H1 (cell line): Measurements from ENCODE around the gene PRKAB1. TPM values are rescaled to one million over a fixed set of nuclear protein-coding genes. Genes with fewer than 3 reads are reported as not detected.

Source experiments
- CTCF ChIA-PET: fragments of 300-600 bp; sonication (Branson Sonifier 250); formaldehyde crosslinking; loops from one replicate; lab custom pipeline; 2021; ENCODE audit not compliant: partially characterized antibody; lab: Charles Lee
- POLR2A ChIA-PET: fragments of 300-600 bp; sonication (Branson Sonifier 250); formaldehyde crosslinking; loops from one replicate; lab custom pipeline; 2021; ENCODE audit warnings: inconsistent platforms; ENCODE audit not compliant: partially characterized antibody; lab: Charles Lee
- DNase-seq, 2 experiments: peaks; one replicate each; pipeline versions ENCODE4 v3.0.0 to v3.0.0-alpha.2; 2010 to 2022; ENCODE audit warnings: low spot score in 2 of 2, low read depth in 1 of 2, mixed read lengths in 1 of 2
- FAIRE-seq: peaks from 2 replicates; lab custom pipeline; 2011; peaks lifted over from hg19 to GRCh38; lab: Jason Lieb, UNC
- H2AFZ ChIP-seq: 2 replicates; pipeline ENCODE4 v1.8.1; 2012; ENCODE audit warnings: low read length, inconsistent platforms
- H2AK5ac ChIP-seq: 2 replicates; pipeline ENCODE4 v1.6.1; 2013; ENCODE audit warnings: low read depth, low read length
- H2BK120ac ChIP-seq: replicated peaks from 2 replicates; pipeline ENCODE3; 2013; ENCODE audit warnings: low read depth, low read length, inconsistent platforms
- H2BK12ac ChIP-seq: 2 replicates; pipeline ENCODE4 v1.6.1; 2013; ENCODE audit warnings: low read depth, low read length
- H2BK15ac ChIP-seq: 2 replicates; pipeline ENCODE4 v1.6.1; 2013; ENCODE audit warnings: low read length
- H2BK20ac ChIP-seq: 2 replicates; pipeline ENCODE4 v1.6.1; 2013; ENCODE audit warnings: low read length
- H2BK5ac ChIP-seq: 2 replicates; pipeline ENCODE4 v1.6.1; 2013; ENCODE audit warnings: low read depth, low read length
- H3K14ac ChIP-seq: 2 replicates; pipeline ENCODE4 v1.6.1; 2013; ENCODE audit warnings: inconsistent platforms; ENCODE audit not compliant: insufficient read length
- H3K18ac ChIP-seq: 2 replicates; pipeline ENCODE4 v1.6.1; 2013; ENCODE audit warnings: low read length; ENCODE audit errors: extremely low read depth
- H3K23ac ChIP-seq: 2 replicates; pipeline ENCODE4 v1.6.1; 2013; ENCODE audit warnings: inconsistent platforms; ENCODE audit not compliant: insufficient read length
- H3K23me2 ChIP-seq: 2 replicates; pipeline ENCODE4 v1.6.1; 2013; ENCODE audit warnings: low read depth, low read length
- H3K27ac ChIP-seq: 2 replicates; pipeline ENCODE4 v1.6.1; 2011; ENCODE audit warnings: low read depth, low read length, inconsistent platforms
- H3K27me3 ChIP-seq, 4 experiments: replicated peaks in 1 of 4; 1 replicate in 1 of 4; 2 replicates in 3 of 4; pipeline versions ENCODE4 v1.6.1 to v1.8.1; 2011 to 2013; ENCODE audit warnings: low read length in 3 of 4, mild to moderate bottlenecking in 3 of 4, inconsistent platforms in 2 of 4, mixed read lengths in 2 of 4, moderate library complexity in 1 of 4; ENCODE audit not compliant: control insufficient read depth in 3 of 4, insufficient read depth in 3 of 4; ENCODE audit errors: extremely low read depth in 1 of 4
- H3K36me3 ChIP-seq, 4 experiments: 2 replicates each; pipeline versions ENCODE4 v1.6.1 to v1.8.1; 2011 to 2013; ENCODE audit warnings: mild to moderate bottlenecking in 4 of 4, low read length in 3 of 4, moderate library complexity in 2 of 4, control low read depth in 1 of 4, inconsistent platforms in 1 of 4; ENCODE audit not compliant: insufficient read depth in 4 of 4, control insufficient read depth in 2 of 4
- H3K4ac ChIP-seq: replicated peaks from 2 replicates; pipeline ENCODE3; 2013; ENCODE audit warnings: low read length, low read depth, mixed read lengths, inconsistent platforms; ENCODE audit not compliant: insufficient read length
- H3K4me1 ChIP-seq, 4 experiments: replicated peaks in 1 of 4; 1 replicate in 1 of 4; 2 replicates in 3 of 4; pipeline versions ENCODE4 v1.6.1 to v1.8.1; 2011 to 2013; ENCODE audit warnings: low read length in 3 of 4, inconsistent platforms in 2 of 4, mixed read lengths in 1 of 4; ENCODE audit not compliant: insufficient read depth in 4 of 4, control insufficient read depth in 3 of 4
- H3K4me2 ChIP-seq, 2 experiments: 2 replicates each; pipeline versions ENCODE4 v1.6.1 to v1.8.1; 2011 to 2013; ENCODE audit warnings: low read depth in 2 of 2, low read length in 2 of 2, control low read depth in 1 of 2, inconsistent platforms in 1 of 2, mild to moderate bottlenecking in 1 of 2; ENCODE audit not compliant: insufficient read depth in 1 of 2
- H3K4me3 ChIP-seq, 4 experiments: fragments of 200-600, 300-600 bp in 1 of 4; sonication (generic), shearing (Covaris generic), sonication (Bioruptor Twin) in 1 of 4; 2 replicates each; pipeline versions ENCODE4 v1.5.1 to v1.8.1; 2011 to 2016; ENCODE audit warnings: low read length in 4 of 4, low read depth in 3 of 4, control low read depth in 2 of 4, inconsistent platforms in 2 of 4, mild to moderate bottlenecking in 2 of 4, mixed read lengths in 1 of 4, moderate library complexity in 1 of 4; ENCODE audit not compliant: insufficient read depth in 2 of 4; ENCODE audit errors: extremely low read depth in 1 of 4
- H3K56ac ChIP-seq: replicated peaks from 2 replicates; pipeline ENCODE3; 2013; ENCODE audit warnings: low read depth, mild to moderate bottlenecking, mixed read lengths, low read length, inconsistent platforms; ENCODE audit not compliant: insufficient read length
- H3K79me1 ChIP-seq: 2 replicates; pipeline ENCODE4 v1.6.1; 2013; ENCODE audit warnings: low read depth, low read length, control low read depth
- H3K79me2 ChIP-seq, 2 experiments: 2 replicates each; pipeline versions ENCODE4 v1.6.1 to v1.8.1; 2012 to 2013; ENCODE audit warnings: low read length in 2 of 2, mild to moderate bottlenecking in 2 of 2, inconsistent platforms in 1 of 2; ENCODE audit not compliant: insufficient read depth in 2 of 2, control insufficient read depth in 1 of 2
- H3K9ac ChIP-seq, 4 experiments: replicated peaks in 1 of 4; 1 replicate in 1 of 4; 2 replicates in 3 of 4; pipeline versions ENCODE4 v1.6.1 to v1.8.1; 2011 to 2013; ENCODE audit warnings: low read depth in 3 of 4, low read length in 3 of 4, control low read depth in 2 of 4, mild to moderate bottlenecking in 2 of 4, moderate library complexity in 2 of 4, inconsistent platforms in 1 of 4; ENCODE audit errors: extremely low read depth in 1 of 4
- H3K9me3 ChIP-seq, 2 experiments: 2 replicates each; pipeline versions ENCODE4 v1.6.1 to v1.8.1; 2012 to 2013; ENCODE audit warnings: mild to moderate bottlenecking in 2 of 2, moderate library complexity in 2 of 2, control low read depth in 1 of 2, inconsistent platforms in 1 of 2, low read depth in 1 of 2, low read length in 1 of 2, mixed read lengths in 1 of 2; ENCODE audit not compliant: insufficient read depth in 2 of 2
- H4K20me1 ChIP-seq, 2 experiments: replicated peaks in 1 of 2; 2 replicates each; pipeline versions ENCODE3 to v1.8.1; 2011 to 2013; ENCODE audit warnings: inconsistent platforms in 2 of 2, low read length in 2 of 2, mild to moderate bottlenecking in 1 of 2; ENCODE audit not compliant: insufficient read depth in 2 of 2, control insufficient read depth in 1 of 2
- H4K5ac ChIP-seq: 2 replicates; pipeline ENCODE4 v1.6.1; 2013; ENCODE audit warnings: low read length, low read depth, mixed read lengths, inconsistent platforms; ENCODE audit not compliant: insufficient read length
- H4K8ac ChIP-seq: 2 replicates; pipeline ENCODE4 v1.8.0; 2013; ENCODE audit warnings: mild to moderate bottlenecking, moderate library complexity, low read length, inconsistent platforms; ENCODE audit not compliant: insufficient read depth; ENCODE audit errors: extremely low read depth
- H4K91ac ChIP-seq: replicated peaks from 2 replicates; pipeline ENCODE3; 2013; ENCODE audit warnings: low read length, mixed read lengths, inconsistent platforms; ENCODE audit not compliant: insufficient read length
- CHD2 ChIP-seq: IDR thresholded peaks from 2 replicates; pipeline ENCODE4 v1.6.1; 2012; ENCODE audit warnings: low read length, improper control_type of control experiment
- EZH2 ChIP-seq: fragments of 200-600 bp; sonication (generic); IDR thresholded peaks from 2 replicates; pipeline ENCODE4 v1.7.1; 2012; ENCODE audit warnings: low read depth, mild to moderate bottlenecking, moderate library complexity, low read length, inconsistent platforms; ENCODE audit not compliant: severe bottlenecking
- POU5F1 ChIP-seq: IDR thresholded peaks from 2 replicates; pipeline ENCODE4 v1.6.1; 2011; ENCODE audit warnings: low read depth, mild to moderate bottlenecking, low read length, moderate library complexity
- SIX5 ChIP-seq: IDR thresholded peaks from 2 replicates; pipeline ENCODE4 v1.6.1; 2011; ENCODE audit warnings: mild to moderate bottlenecking, low read depth, low read length
- SP1 ChIP-seq: IDR thresholded peaks from 2 replicates; pipeline ENCODE4 v1.6.1; 2011; ENCODE audit warnings: low read depth, low read length
- WGBS, 2 experiments: shearing (Covaris generic) in 1 of 2; methylation state at CpG; one replicate each; pipeline versions ENCODE4 v1.1.6 to v1.1.7; 2013 to 2015; ENCODE audit warnings: low lambda C conversion rate in 2 of 2, mixed read lengths in 2 of 2, inconsistent platforms in 1 of 2, low coverage in 1 of 2, missing lambda C conversion rate in 1 of 2; ENCODE audit not compliant: insufficient replicate concordance in 2 of 2, insufficient coverage in 1 of 2, insufficient read length in 1 of 2; ENCODE audit errors: extremely low coverage in 1 of 2, missing lambda C conversion rate in 1 of 2; 5-methylcytosine and 5-hydroxymethylcytosine counted together
- polyA plus RNA-seq, 7 experiments: library from polyadenylated mRNA; depleted of rRNA in 3 of 7; stranded (reverse) in 5 of 7; unstranded in 2 of 7; fragments of >200 nt in 5 of 7; fragments of 200-250 nt in 2 of 7; gene quantifications; 1 replicate in 5 of 7; 2 replicates in 1 of 7; 4 replicates in 1 of 7; pipeline versions ENCODE4 v1.2.1 to v1.2.3, GENCODE V29; 2011 to 2013; ENCODE audit warnings: missing spikeins in 2 of 7, mixed read lengths in 2 of 7
- total RNA-seq: library from RNA; stranded (reverse); fragmentation: NEBNext Ultra II Directional; extraction: Animal tissue kit (Norgen Biotek cat#: 25700); gene quantifications from 2 replicates; pipeline ENCODE4 v1.2.1, GENCODE V29; 2021

PRKAB1 gene
- total and polyA plus RNA-seq, 2 of the 8 experiments (the other 6 are each of a cell fraction or from before 2014, with no cell fraction given), result 24.0 to 32.1 TPM

DNA sequence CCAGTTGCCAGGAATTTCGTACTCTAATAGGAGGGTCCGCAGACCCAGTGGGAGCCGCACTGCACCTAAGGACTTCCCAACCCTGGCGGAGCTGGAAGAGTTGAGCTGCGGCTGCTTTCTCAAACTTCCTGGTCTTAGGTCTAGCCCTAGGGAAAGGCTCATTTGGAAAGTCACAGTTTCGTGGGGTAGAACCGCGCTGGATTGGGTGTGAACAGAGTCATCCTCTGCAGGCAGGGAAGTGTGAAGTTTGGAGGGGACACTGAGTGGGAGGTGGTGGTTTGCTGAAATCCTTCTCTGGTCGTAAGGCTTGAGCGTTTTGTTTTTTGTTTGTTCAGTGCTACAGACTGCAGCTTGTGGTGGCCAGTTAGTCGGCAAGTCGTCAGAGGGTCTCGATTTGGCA, 18.8 kb downstream of the PRKAB1 start:
- no peaks in the 10 kb centered on the region for H4K20me1 ChIP-seq
- H3K23ac ChIP-seq, result no peak overlapping the region
- H3K14ac ChIP-seq, result no peak overlapping the region
- H3K56ac ChIP-seq, result no peak overlapping the region
- no peaks in the 10 kb centered on the region for H3K27me3 ChIP-seq
- no peak overlapping the region for H2BK15ac ChIP-seq
- no peak overlapping the region for H3K18ac ChIP-seq
- WGBS, 2 experiments, result 99% methylated on average over 13 of the region's 13 CpGs; no CpG with 5 or more reads in 1 of the 2 experiments
- H3K9ac ChIP-seq, result no peak overlapping the region
- no peak overlapping the region for H3K4me3 ChIP-seq
- no peak overlapping the region for H2BK20ac ChIP-seq
- ChIA-PET CTCF (interaction anchor here (1.2 to 1.3 kb wide), 2 partner anchors 8 to 22 kb away, joined by 3 to 5 read pairs; no protein-coding TSS in a partner anchor), POLR2A (interaction anchor here (1.5 kb wide), 1 partner anchor 10 kb away, joined by 6 read pairs; no protein-coding TSS in a partner anchor)
- TF ChIP-seq SP1 (no peak), POU5F1 (no peak), SIX5 (no peak), CHD2 (no peak), EZH2 (no peak)
- peak overlapping the region; percentile 87; the same call in 1 of the 2 replicates for H4K8ac ChIP-seq
- peaks cover 6 to 24% (median 9%) of the 10 kb centered on the region in 4 experiments; a peak in 7 of 8 replicates for H3K36me3 ChIP-seq
- H2AK5ac ChIP-seq, result no peak overlapping the region
- H2AFZ ChIP-seq, result no peak overlapping the region
- DNase-seq, result no peak
- H2BK120ac ChIP-seq, result no peak overlapping the region
- H3K9me3 ChIP-seq, result no peaks in the 10 kb centered on the region; a peak in 1 of 4 replicates
- no peak overlapping the region for H2BK12ac ChIP-seq
- no peaks in the 10 kb centered on the region; the same call in 1 of the 2 replicates for H3K79me1 ChIP-seq
- no peak overlapping the region for H4K5ac ChIP-seq
- no peak overlapping the region for H3K4ac ChIP-seq
- no peaks in the 10 kb centered on the region for H3K23me2 ChIP-seq
- no peaks in the 10 kb centered on the region for H3K4me1 ChIP-seq
- no peak overlapping the region for H2BK5ac ChIP-seq
- no peak overlapping the region for H3K27ac ChIP-seq
- H3K79me2 ChIP-seq, result no peaks in the 10 kb centered on the region
- no peak overlapping the region for H4K91ac ChIP-seq
- FAIRE-seq, result no peak
- H3K4me2 ChIP-seq, result no peak overlapping the region
